Activated T-cell treated with anti-CD3 and anti-CD28 coated beads, Interleukin-2, amount 50 U/mL, for 48 hours (primary cell): Measurements from ENCODE around the gene HDAC4.

Experiments
- DNase-seq, 2 experiments: peaks; one replicate each; pipeline ENCODE4 v3.0.0-alpha.2; 2020

HDAC4 gene

GRCh38 chr2:239275847-239276831, 124.7 kb downstream of the HDAC4 start:
- DNase-seq: no peak

GRCh38 chr2:239275044-239275685, 125.7 kb downstream of the HDAC4 start:
- peak; percentile 84 to 86 for DNase-seq

GRCh38 chr2:239274391-239275043, 126.3 kb downstream of the HDAC4 start:
- DNase-seq: peak; percentile 59 to 67

- DNase-seq: no peak
Observed at GRCh38 chr2:239273280-239274234, 127.3 kb downstream of the HDAC4 start.

- DNase-seq: no peak
Observed at GRCh38 chr2:239272626-239273025, 128.2 kb downstream of the HDAC4 start.

GRCh38 chr2:239271882-239272281, 128.9 kb downstream of the HDAC4 start:
- DNase-seq: no peak

GRCh38 chr2:239271471-239271870, 129.3 kb downstream of the HDAC4 start:
- DNase-seq: no peak

- DNase-seq: no peak
Observed at GRCh38 chr2:239269916-239270315, 130.9 kb downstream of the HDAC4 start.

- DNase-seq: no peak
Observed at GRCh38 chr2:239269173-239269885, 131.5 kb downstream of the HDAC4 start.

- no peak for DNase-seq
Observed at GRCh38 chr2:239268549-239268948, 132.3 kb downstream of the HDAC4 start.

GRCh38 chr2:239268082-239268481, 132.7 kb downstream of the HDAC4 start:
- no peak for DNase-seq

GRCh38 chr2:239267288-239267951, 133.4 kb downstream of the HDAC4 start:
- peak; percentile 90 to 91 for DNase-seq

GRCh38 chr2:239266779-239267287, 134.0 kb downstream of the HDAC4 start:
- peak in 1 of 2 experiments; percentile 38 for DNase-seq

GRCh38 chr2:239266434-239266766, 134.4 kb downstream of the HDAC4 start:
- DNase-seq: peak in 1 of 2 experiments; percentile 41

- peak in 1 of 2 experiments; percentile 28 for DNase-seq
Observed at GRCh38 chr2:239265681-239266433, 135.0 kb downstream of the HDAC4 start.

GRCh38 chr2:239264838-239265651, 135.8 kb downstream of the HDAC4 start:
- peak; percentile 72 to 76 for DNase-seq

- peak; percentile 57 to 59 for DNase-seq
Observed at GRCh38 chr2:239264492-239264837, 136.4 kb downstream of the HDAC4 start.

GRCh38 chr2:239263669-239264491, 136.9 kb downstream of the HDAC4 start:
- peak in 1 of 2 experiments; percentile 17 for DNase-seq
